ENCODE measurements around the gene NDUFV2.
"Not testable (repeated sequence)": the region's sequence is repeated elsewhere in the genome, so short reads cannot be mapped to it uniquely, and the experiment has no call there.

NDUFV2 gene

DNA sequence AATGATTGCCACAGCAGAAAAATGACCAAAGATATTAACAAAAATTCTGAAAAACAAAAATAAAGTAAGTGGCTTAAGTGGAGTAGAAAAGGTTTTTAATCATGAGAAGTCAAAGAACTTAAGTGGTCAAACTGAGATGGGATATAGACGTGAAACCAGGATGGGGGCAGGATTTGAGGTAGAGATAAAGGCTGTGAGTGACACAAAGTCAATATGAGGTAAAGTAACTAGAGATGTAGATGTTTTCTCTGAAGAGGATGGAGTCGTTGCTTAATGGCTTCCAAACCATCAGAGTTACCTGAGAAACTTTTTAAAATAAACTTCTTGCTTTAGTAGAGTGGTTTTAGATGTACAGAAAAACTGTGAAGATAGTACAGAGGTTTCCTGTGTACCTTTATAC, 55.3 kb downstream of the NDUFV2 start:
- no peak for DNase-seq (ENCODE audit: low spot score)

GRCh38 chr18:9160014-9160413, 57.5 kb downstream of the NDUFV2 start:
- no peak for DNase-seq (ENCODE audit: low spot score)

DNA sequence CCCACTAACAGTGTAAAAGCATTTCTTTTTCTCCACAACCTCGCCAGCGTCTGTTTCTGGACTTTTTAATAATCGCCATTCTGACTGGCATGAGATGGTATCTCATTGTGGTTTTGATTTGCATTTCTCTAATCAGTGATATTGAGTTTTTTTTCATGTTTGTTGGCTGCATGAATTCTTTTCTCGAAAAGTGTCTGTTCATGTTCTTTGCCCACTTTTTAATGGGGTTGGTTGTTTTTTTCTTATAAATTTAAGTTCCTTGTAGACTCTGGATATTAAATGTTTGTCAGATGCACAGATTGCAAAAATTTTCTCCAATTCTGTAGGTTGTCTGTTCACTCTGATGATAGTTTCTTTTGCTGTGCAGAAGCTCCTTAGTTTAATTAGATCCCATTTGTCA, 60.2 kb downstream of the NDUFV2 start:
- DNase-seq (ENCODE audit: low spot score) = not testable (repeated sequence)

DNA sequence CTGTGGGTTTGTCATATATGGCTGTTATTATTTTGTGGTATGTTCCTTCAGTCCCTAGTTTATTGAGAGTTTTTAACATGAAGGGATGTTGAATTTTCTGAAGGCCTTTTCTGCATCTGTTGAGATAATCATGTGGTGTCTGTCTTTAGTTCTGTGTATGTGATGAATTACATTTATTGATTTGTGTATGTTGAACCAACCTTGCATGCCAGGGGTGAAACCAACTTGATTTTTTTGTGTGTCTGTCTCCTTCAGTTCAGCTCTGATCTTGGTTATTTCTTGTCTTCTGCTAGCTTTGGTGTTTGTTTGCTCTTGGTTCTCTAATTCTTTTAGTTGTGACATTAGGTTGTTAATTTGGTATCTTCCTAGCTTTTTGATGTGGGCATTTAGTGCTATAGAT, 61.6 kb downstream of the NDUFV2 start:
- not testable (repeated sequence) for DNase-seq (ENCODE audit: low spot score)

DNA sequence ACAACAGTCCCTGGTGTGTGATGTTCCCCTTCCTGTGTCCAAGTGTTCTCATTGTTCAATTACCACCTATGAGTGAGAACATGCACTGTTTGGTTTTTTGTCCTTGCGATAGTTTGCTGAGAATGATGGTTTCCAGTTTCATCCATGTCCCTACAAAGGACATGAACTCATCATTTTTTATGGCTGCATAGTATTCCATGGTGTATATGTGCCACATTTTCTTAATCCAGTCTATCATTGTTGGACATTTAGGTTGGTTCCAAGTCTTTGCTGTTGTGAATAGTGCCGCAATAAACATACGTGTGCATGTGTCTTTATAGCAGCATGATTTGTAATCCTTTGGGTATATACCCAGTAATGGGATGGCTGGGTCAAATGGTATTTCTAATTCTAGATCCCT, 63.4 kb downstream of the NDUFV2 start:
- DNase-seq (ENCODE audit: low spot score) = not testable (repeated sequence)

- not testable (repeated sequence) for DNase-seq (ENCODE audit: low spot score)
These were observed 67.0 kb downstream of the NDUFV2 start for GRCh38 chr18:9169515-9169914.

DNA sequence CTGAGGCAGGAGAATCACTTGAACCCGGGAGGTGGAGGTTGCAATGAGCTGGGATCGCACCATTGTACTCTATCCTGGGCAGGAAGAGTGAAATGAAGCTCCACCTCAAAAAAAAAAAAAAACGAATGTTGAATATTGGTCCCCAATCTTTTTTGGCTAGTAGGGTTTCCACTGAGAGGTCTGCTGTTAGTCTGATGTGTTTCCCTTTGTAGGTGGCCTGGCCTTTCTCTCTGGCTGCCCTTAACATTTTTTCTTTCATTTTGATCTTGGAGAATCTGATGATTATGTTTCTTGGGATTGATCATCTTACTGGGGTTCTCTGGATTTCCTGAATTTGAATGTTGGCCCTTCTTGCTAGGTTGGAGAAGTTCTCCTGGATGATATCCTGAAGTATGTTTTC, 69.4 kb downstream of the NDUFV2 start:
- DNase-seq (ENCODE audit: low spot score) = not testable (repeated sequence)

GRCh38 chr18:9172506-9173127, 70.1 kb downstream of the NDUFV2 start:
- DNase-seq (ENCODE audit: low spot score) = no peak

DNA sequence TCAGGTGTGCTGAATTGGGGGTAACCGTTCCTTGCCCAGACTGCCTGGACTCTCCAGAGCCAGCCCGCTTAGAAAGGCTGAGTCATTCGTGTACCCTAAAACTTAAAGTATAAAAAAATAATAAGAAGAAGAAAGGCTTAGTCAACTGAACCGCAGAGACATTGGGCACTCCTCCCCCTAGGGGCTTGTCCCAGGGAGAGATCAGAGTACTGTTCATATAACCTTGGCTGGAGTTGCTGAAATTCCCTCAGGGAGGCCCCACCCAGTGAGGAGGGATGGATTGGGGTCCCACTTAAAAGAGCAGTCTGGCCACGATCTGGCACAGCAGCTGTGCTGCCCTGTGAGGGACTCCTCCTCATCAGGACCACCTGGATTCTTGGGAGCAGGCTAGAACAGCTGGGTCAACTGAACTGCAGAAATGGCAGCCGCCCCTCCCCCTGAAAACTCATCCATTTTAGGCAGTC, 71.3 kb downstream of the NDUFV2 start:
- no peak for DNase-seq (ENCODE audit: low spot score)

DNA sequence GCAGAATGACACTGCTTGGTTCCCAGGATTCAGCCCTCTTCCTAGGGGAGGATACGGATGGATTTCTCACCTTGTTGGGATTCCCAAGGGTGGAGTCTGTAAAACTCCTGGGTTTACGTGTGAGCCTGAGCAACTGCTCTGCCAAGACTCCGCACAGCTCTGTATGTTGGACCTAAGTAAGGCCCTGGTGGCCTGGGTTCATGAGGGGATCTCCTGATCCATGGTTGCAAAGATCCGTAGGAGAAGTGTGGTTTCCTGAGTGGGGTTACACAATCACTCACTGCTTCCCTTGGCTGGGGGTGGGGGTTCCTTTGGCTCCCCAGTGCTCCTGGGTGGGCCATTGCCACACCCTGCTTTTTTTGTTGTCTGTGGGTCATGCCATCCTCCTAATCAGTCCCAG, 71.8 kb downstream of the NDUFV2 start:
- DNase-seq (ENCODE audit: low spot score) = no peak

DNA sequence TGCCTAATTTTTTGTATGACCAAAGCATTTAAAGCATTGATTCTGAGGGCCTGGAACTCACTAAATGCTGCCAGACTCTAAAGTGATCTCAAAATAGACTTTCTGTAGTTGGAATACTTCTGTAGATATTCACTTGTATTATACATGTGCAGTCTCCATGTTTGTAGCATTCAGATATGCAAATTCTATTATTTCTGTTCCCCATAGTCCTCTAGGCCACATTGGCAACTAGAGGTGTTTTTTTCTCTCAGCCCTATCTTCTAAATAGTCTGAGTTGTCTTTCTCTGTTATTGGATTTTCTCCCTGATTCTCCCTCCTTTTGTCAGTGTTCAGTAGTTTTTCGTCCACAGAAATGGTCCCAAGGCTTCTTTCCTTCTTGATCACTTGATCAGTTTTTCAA, 72.6 kb downstream of the NDUFV2 start:
- no peak for DNase-seq (ENCODE audit: low spot score)

GRCh38 chr18:9177031-9177430, 74.5 kb downstream of the NDUFV2 start:
- no peak for DNase-seq (ENCODE audit: low spot score)

- no peak for DNase-seq (ENCODE audit: low spot score)
These were observed 75.0 kb downstream of the NDUFV2 start for GRCh38 chr18:9177466-9177865.

DNA sequence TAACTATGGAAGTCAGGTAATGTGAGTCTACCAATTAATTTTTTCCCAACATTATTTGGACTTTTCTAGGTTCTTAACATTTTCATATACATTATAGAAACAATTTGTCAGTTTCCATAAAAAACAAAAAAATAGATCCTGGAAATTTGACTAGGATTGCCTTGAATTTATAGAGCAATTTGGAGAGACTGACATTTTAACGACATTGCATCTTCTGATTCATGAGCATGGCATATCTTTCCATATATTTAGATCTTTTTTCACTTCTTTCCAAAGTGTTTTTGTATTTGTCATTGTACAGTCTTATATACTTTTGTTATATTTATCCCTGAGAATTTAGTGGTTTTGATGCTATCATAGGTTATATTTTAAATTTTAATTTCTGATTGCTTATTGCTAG, 76.1 kb downstream of the NDUFV2 start:
- no peak for DNase-seq (ENCODE audit: low spot score)

GRCh38 chr18:9181275-9181674, 78.8 kb downstream of the NDUFV2 start:
- DNase-seq (ENCODE audit: low spot score) = no peak

DNA sequence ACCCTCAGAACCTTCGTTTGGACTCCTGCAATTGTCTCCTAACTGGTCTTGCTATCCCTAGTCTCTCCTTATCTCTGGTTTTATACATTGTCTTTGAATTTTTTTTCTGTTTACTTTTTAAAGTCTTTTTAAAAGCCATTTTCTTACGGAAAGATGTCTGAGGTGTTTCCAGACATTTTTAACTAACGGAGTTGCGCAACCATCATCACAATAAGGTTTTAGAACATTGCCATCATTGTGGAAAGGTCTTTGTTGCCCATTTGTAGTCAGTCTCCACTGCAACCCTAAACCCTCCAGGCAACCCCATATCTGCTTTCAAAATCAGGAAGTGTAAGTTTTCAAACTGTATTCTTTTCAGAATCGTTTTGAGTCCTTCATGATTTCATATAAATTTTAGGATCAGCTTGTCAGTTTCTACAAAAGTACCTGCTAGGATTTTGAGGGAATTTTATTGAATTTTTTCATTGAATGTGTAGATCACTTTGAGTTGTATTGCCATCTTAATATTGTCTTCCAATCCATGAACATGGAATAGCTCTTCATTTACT, 80.4 kb downstream of the NDUFV2 start:
- DNase-seq (ENCODE audit: low spot score) = no peak

All from kidney tubule cell (primary cell).